ENCODE measurements around the gene PFKFB4.

Gene PFKFB4

DNA sequence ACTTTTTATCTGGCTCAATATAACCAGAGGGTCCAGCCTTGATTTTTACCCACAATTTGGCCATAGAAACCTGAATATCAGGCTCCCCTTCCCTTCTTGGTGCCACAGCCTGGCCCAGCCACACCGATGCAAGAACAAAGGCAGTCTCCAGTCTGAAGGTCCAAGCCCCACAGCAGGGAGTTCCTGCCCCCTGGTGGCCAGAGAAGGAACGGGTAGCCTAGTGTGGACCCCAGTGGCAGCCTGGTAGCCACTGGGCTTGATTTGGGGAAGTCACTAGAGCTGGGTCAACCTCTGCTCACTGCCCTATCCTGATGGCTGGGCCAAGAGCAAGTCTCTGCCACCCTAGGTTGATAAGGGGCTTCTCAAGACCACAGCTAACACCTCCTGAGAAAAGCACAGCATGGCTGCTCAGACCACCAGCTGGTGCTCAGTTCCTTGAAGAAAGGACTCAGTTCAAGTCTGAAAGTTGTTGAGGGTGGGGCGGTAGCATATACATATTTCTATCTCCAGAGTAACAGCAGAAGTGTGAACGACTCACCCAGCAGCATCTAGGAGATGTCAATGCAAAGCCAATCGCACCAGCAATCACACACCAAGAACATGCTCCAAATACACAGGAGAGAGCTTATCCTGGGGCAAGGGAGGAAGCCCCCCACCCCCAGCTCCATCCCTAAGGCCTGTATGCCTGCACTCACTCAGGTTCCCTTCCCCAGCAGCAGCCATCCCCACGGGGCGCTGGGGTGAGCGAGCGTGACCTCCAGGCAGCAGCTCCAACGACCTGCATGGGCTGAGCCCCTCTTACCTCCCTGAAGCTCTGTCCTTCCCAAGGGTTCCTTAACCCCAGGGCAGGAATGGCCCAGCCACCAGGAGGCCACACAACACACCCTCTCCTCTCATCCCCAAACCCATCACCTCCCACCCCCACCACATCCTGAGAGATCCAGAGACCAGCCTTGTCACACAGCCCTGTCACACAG is 7.6 kb downstream of the PFKFB4 start (continued):
- TF ChIP-seq, protein P1, sequence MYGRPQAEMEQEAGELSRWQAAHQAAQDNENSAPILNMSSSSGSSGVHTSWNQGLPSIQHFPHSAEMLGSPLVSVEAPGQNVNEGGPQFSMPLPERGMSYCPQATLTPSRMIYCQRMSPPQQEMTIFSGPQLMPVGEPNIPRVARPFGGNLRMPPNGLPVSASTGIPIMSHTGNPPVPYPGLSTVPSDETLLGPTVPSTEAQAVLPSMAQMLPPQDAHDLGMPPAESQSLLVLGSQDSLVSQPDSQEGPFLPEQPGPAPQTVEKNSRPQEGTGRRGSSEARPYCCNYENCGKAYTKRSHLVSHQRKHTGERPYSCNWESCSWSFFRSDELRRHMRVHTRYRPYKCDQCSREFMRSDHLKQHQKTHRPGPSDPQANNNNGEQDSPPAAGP (tag by site-specific recombination; IDR thresholded peaks at IDR 0.05), result peak; percentile 42; the same call in 1 of the 2 replicates
- TF ChIP-seq ZSCAN30 (tag by site-specific recombination; IDR thresholded peaks at IDR 0.05) (no peak), BCL11B (tag by site-specific recombination; IDR thresholded peaks at IDR 0.05; ENCODE audit: low read depth) (no peak), BCL11A (tag by site-specific recombination; IDR thresholded peaks at IDR 0.05; ENCODE audit: low read depth) (no peak), MEIS1 (CRISPR knock-in tag; IDR thresholded peaks at IDR 0.05; ENCODE audit: borderline replicate concordance) (no peak), ZNF2 (tag by site-specific recombination; IDR thresholded peaks at IDR 0.05) (peak; percentile 39; the same call in 1 of the 2 replicates), ZNF311 (tag by site-specific recombination; IDR thresholded peaks at IDR 0.05; ENCODE audit: borderline replicate concordance) (no peak), ZNF510 (tag by site-specific recombination; IDR thresholded peaks at IDR 0.05; ENCODE audit: insufficient replicate concordance) (no peak), ZNF23 (tag by site-specific recombination; IDR thresholded peaks at IDR 0.05; ENCODE audit: borderline replicate concordance) (no peak), KLF1 (tag by site-specific recombination; IDR thresholded peaks at IDR 0.05) (no peak), HOXD13 (CRISPR knock-in tag; IDR thresholded peaks at IDR 0.05; ENCODE audit: borderline replicate concordance) (no peak), ZNF560 (tag by site-specific recombination; IDR thresholded peaks at IDR 0.05; ENCODE audit: borderline replicate concordance) (no peak), ZNF10 (tag by site-specific recombination; IDR thresholded peaks at IDR 0.05) (no peak), ZFP69B (tag by site-specific recombination; IDR thresholded peaks at IDR 0.05) (peak; percentile 76; the same call in 1 of the 2 replicates), ZNF214 (tag by site-specific recombination; IDR thresholded peaks at IDR 0.05; ENCODE audit: borderline replicate concordance) (no peak), ZNF132 (tag by site-specific recombination; IDR thresholded peaks at IDR 0.05; ENCODE audit: borderline replicate concordance) (no peak), ZNF426 (tag by site-specific recombination; IDR thresholded peaks at IDR 0.05) (no peak)
- TF ChIP-seq, protein P2, sequence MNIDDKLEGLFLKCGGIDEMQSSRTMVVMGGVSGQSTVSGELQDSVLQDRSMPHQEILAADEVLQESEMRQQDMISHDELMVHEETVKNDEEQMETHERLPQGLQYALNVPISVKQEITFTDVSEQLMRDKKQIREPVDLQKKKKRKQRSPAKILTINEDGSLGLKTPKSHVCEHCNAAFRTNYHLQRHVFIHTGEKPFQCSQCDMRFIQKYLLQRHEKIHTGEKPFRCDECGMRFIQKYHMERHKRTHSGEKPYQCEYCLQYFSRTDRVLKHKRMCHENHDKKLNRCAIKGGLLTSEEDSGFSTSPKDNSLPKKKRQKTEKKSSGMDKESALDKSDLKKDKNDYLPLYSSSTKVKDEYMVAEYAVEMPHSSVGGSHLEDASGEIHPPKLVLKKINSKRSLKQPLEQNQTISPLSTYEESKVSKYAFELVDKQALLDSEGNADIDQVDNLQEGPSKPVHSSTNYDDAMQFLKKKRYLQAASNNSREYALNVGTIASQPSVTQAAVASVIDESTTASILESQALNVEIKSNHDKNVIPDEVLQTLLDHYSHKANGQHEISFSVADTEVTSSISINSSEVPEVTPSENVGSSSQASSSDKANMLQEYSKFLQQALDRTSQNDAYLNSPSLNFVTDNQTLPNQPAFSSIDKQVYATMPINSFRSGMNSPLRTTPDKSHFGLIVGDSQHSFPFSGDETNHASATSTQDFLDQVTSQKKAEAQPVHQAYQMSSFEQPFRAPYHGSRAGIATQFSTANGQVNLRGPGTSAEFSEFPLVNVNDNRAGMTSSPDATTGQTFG (tag by site-specific recombination; IDR thresholded peaks at IDR 0.05; ENCODE audit: borderline replicate concordance), result no peak
- TF ChIP-seq, protein P3, sequence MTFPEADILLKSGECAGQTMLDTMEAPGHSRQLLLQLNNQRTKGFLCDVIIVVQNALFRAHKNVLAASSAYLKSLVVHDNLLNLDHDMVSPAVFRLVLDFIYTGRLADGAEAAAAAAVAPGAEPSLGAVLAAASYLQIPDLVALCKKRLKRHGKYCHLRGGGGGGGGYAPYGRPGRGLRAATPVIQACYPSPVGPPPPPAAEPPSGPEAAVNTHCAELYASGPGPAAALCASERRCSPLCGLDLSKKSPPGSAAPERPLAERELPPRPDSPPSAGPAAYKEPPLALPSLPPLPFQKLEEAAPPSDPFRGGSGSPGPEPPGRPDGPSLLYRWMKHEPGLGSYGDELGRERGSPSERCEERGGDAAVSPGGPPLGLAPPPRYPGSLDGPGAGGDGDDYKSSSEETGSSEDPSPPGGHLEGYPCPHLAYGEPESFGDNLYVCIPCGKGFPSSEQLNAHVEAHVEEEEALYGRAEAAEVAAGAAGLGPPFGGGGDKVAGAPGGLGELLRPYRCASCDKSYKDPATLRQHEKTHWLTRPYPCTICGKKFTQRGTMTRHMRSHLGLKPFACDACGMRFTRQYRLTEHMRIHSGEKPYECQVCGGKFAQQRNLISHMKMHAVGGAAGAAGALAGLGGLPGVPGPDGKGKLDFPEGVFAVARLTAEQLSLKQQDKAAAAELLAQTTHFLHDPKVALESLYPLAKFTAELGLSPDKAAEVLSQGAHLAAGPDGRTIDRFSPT (tag by site-specific recombination; IDR thresholded peaks at IDR 0.05), result no peak
- TF ChIP-seq, protein P4, sequence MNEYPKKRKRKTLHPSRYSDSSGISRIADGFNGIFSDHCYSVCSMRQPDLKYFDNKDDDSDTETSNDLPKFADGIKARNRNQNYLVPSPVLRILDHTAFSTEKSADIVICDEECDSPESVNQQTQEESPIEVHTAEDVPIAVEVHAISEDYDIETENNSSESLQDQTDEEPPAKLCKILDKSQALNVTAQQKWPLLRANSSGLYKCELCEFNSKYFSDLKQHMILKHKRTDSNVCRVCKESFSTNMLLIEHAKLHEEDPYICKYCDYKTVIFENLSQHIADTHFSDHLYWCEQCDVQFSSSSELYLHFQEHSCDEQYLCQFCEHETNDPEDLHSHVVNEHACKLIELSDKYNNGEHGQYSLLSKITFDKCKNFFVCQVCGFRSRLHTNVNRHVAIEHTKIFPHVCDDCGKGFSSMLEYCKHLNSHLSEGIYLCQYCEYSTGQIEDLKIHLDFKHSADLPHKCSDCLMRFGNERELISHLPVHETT (tag by site-specific recombination; IDR thresholded peaks at IDR 0.05), result no peak
- TF ChIP-seq, protein P5, sequence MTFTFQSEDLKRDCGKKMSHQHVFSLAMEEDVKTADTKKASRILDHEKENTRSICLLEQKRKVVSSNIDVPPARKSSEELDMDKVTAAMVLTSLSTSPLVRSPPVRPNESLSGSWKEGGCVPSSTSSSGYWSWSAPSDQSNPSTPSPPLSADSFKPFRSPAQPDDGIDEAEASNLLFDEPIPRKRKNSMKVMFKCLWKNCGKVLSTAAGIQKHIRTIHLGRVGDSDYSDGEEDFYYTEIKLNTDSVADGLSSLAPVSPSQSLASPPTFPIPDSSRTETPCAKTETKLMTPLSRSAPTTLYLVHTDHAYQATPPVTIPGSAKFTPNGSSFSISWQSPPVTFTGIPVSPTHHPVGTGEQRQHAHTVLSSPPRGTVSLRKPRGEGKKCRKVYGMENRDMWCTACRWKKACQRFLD (tag by site-specific recombination; IDR thresholded peaks at IDR 0.05), result no peak
- TF ChIP-seq, protein P6, sequence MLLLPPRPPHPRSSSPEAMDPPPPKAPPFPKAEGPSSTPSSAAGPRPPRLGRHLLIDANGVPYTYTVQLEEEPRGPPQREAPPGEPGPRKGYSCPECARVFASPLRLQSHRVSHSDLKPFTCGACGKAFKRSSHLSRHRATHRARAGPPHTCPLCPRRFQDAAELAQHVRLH (tag by site-specific recombination; IDR thresholded peaks at IDR 0.05), result no peak
